GM10266 (cell line): ENCODE results near the gene KIF1B.
A peak's percentile ranks its signal among the peaks of the same experiment; 100 is the strongest.

ENCODE experiments used
- DNase-seq: peaks from one replicate; pipeline ENCODE4 v3.0.0; 2012; ENCODE audit errors: extremely low spot score
- CTCF ChIP-seq: IDR thresholded peaks from 2 replicates; pipeline ENCODE4 v1.5.1; 2012; ENCODE audit warnings: mild to moderate bottlenecking, low read depth; ENCODE audit not compliant: control insufficient read depth, insufficient read depth; ENCODE audit errors: missing control alignments

Gene KIF1B

GRCh38 chr1:10377365-10378029 is 167.1 kb downstream of the KIF1B start:
- peak; percentile 66 for TF ChIP-seq CTCF
- DNase-seq = peak; percentile 64

- TF ChIP-seq CTCF = no peak
- no peak for DNase-seq
These were observed 167.9 kb downstream of the KIF1B start for GRCh38 chr1:10378081-10378841.

GRCh38 chr1:10379101-10379620 is 168.8 kb downstream of the KIF1B start:
- DNase-seq = no peak
- TF ChIP-seq CTCF = no peak

GRCh38 chr1:10379676-10380075 is 169.3 kb downstream of the KIF1B start:
- DNase-seq = no peak
- TF ChIP-seq CTCF = no peak

- TF ChIP-seq CTCF = no peak
- DNase-seq = no peak
These were observed 170.4 kb downstream of the KIF1B start for GRCh38 chr1:10380594-10381275.

GRCh38 chr1:10383630-10384029 is 173.3 kb downstream of the KIF1B start:
- TF ChIP-seq CTCF = no peak
- DNase-seq = no peak
